ENCODE data around the gene C4BPA.

DNA sequence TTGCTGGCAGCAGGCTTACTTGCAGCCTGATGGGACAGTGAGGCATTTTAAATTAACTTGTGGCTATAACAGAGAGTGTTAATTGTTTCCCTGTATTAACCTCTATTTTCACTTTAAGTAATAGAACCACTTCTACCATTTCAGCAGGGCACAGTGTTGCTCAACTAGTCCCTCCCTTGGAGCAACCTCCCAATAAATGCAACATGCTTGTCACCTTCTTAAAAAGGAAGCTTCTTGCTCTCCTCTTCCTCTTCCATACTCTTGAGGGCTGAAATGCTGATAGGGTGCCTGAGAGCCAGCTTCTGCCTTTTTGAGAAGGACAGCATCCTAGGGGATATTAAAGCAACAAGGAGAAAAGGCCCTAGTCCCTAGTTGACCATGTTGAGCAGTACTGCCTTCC, 52.1 kb downstream of the C4BPA start:
- TF ChIP-seq, protein P1, sequence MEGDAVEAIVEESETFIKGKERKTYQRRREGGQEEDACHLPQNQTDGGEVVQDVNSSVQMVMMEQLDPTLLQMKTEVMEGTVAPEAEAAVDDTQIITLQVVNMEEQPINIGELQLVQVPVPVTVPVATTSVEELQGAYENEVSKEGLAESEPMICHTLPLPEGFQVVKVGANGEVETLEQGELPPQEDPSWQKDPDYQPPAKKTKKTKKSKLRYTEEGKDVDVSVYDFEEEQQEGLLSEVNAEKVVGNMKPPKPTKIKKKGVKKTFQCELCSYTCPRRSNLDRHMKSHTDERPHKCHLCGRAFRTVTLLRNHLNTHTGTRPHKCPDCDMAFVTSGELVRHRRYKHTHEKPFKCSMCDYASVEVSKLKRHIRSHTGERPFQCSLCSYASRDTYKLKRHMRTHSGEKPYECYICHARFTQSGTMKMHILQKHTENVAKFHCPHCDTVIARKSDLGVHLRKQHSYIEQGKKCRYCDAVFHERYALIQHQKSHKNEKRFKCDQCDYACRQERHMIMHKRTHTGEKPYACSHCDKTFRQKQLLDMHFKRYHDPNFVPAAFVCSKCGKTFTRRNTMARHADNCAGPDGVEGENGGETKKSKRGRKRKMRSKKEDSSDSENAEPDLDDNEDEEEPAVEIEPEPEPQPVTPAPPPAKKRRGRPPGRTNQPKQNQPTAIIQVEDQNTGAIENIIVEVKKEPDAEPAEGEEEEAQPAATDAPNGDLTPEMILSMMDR (IDR thresholded peaks at IDR 0.05), result no peak
- TF ChIP-seq POLR2A (IDR thresholded peaks at IDR 0.05), result no peak

Measured in uterus (tissue), 2 donors.